SHP77 treated with DMSO at 0.1 percent for 48 hours (cell line): ENCODE data around the gene PCBP3.

ENCODE experiments used
- DNase-seq: peaks from one replicate; lab custom pipeline; 2025; lab: John Stamatoyannopoulos, UW

The PCBP3 gene

DNA sequence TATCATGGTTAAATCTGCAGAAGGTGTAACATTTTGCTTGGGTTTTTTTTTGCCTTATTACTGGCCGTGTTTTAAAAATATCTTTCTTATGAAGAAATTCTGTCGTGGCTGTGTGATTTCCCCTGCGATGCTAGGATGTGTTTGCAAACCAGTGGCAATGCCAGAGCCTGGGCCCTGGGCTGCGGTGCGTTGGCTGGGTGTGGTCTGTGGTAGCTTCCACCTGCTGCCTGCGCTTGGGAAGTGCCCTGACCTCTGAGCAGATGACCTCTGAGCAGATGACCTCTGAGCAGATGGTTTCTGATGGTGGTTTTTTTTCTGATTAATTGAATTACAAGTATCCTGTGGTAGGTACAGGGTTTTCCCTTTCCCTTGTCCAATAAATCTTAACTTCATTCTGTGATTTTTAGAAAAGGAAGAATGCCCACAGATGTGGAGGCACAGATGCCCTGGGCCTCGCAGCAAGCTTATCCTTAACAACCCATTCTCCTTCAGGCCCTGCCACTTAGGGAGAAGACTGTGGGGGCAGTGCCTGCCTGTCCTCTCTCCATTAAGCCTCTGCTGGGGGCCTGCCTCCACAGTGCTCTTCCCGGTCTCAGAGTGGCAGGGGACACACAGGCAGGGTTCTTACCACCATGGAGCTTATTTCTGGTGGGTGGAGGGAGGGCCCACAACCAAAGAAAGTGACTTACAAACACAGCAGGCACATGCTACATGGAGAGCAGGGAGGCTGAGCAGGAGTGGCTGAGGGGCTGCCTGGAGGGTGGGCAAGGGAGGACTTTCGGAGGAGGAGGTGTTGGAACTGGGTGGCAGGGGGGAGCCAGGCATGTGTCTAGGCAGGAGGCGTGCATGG, 81.7 kb downstream of the PCBP3 start:
- peak; percentile 14 for DNase-seq

GRCh38 chr21:45725844-45726200, 82.3 kb downstream of the PCBP3 start:
- DNase-seq, result no peak

DNA sequence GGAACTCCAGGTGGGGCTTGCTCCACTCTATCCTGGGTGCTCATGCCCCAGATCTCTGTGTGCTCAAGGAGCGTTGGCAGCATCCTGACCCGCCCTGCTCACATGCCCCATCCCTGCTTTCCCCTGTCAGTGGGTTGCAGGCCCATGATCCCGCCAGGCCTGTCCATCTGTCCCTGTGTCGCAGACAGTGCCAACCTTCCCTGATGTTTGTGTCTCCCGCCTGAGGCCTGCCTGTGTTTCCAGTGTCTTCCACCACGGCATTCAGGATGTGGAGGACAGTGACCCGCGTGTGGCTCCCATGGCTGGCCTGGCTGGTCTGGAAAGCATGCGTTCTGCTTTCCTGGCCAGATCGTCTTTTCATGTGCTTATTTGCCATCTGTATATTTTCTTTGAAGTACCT, 82.9 kb downstream of the PCBP3 start:
- DNase-seq, result no peak

- DNase-seq, result no peak
Observed at GRCh38 chr21:45727390-45727789, 83.9 kb downstream of the PCBP3 start.

GRCh38 chr21:45735259-45736000, 91.9 kb downstream of the PCBP3 start:
- no peak for DNase-seq

- DNase-seq, result no peak
Observed at GRCh38 chr21:45736042-45736689, 92.6 kb downstream of the PCBP3 start.

- DNase-seq, result no peak
Observed at GRCh38 chr21:45736690-45737484, 93.4 kb downstream of the PCBP3 start.

DNA sequence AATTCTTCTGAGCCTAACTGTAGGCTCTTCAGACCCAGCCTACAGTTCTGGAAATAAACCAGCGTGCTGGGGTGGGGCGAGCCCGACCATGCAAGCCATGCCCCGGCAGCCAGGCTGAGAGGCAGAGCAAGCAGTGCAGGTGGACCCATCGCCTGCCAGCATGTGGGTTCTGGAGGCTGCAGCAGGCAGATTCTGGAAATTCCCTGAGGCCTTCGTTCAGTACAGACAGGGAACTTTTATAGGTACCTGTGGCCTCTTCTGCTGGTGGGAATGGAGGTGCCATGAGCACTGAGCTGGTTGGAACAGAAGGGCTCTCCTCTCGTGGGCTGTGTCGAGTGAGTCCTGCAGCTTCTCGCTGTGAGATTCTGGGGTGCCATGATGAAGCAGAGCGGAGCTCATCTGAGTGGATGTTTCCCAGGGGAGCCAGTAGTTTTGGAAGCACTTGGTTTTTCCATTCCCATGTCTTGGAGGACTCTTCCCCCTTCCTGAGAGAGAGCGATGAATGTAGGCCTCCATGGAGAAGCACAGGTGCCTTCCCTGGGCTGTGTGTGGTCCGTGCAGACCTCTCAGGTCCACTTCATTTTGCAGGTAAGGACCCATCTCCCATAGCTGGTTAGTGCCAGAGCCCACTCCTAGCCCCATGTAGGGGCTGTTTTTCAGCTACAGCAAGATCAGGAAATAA, 94.1 kb downstream of the PCBP3 start:
- no peak for DNase-seq

DNA sequence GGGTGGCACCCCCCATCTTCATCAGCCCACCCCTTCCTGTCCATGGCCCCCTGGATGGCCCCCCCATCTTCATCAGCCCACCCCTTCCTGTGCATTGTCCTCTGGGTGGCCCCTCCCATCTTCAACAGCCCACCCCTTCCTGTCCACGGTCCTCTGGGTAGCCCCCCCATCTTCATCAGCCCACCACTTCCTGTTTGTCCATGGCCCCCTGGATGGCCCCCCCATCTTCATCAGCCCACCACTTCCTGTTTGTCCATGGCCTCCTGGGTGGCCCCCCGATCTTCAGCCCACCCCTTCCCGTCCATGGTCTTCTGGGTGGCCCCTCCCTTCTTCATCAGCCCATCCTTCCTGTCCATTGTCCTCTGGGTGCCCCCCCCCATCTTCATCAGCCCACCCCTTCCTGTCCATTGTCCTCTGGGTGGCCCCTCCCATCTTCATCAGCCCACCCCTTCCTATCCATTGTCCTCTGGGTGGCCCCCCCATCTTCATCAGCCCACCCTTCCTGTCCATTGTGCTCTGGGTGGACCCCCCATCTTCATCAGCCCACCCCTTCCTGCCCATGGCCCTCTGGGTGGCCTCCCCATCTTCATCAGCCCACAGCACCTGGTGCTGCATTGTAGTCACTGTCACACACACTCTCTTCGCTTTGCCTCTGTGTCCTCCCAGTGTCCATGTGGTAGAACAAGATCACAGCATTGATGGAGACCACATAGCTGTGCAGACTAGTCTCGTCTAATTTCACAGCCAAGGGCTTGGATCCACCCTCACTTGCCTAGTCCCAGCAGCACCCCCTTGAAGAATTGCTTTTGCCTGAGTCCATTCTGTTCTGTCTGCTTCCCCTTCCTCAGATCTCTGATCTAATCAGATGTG, 95.9 kb downstream of the PCBP3 start:
- DNase-seq, result no peak

- DNase-seq, result no peak
Observed at GRCh38 chr21:45740088-45740440, 96.5 kb downstream of the PCBP3 start.

DNA sequence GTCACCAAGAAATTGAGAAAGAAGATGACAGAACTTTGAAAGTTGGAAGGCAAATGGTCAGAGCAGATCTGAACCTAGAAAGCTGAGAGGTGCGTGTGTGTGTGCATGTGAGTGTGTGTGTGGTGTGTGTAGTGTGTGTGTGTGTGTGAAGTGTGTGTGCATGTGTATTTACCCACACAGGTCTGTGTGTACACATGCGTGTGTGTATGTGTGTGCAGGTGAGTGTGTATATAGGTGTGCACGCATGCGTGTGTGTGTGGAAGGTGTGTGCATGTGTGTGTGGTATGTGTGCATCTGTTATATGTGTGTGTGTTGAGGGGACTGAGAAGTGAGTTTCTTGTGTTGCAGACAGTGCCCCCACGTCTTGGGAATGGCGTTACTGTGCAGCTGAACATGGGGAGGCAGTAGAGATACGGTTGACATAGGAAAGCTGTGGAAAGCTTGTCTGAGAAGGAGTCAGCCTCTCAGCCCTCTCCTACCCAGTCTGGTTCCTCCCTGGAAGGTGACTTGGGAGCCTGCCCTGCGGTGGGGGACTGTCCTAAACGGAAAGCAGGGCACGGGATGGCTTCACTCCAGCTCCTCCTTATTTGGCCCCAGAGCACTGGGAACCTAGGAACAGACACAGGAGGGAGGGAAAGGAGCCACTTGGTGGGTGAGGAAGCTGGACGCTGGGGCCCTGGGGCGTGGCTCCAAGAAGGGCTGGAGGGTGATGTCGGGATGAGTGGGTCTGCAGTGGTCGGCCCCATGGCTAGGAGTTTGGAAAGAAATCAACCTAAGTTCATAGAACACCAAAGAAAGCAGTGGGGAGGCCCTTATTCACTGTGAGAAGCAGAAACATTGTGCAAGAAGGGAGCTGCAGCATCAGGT, 97.2 kb downstream of the PCBP3 start:
- no peak for DNase-seq

GRCh38 chr21:45741691-45742090, 98.2 kb downstream of the PCBP3 start:
- DNase-seq, result no peak

GRCh38 chr21:45742247-45742646, 98.7 kb downstream of the PCBP3 start:
- DNase-seq, result no peak

- no peak for DNase-seq
Observed at GRCh38 chr21:45745256-45745655, 101.7 kb downstream of the PCBP3 start.

- DNase-seq, result peak; percentile 34
Observed at GRCh38 chr21:45747233-45747766, 103.8 kb downstream of the PCBP3 start.

- peak; percentile 65 for DNase-seq
Observed at GRCh38 chr21:45747802-45748445, 104.4 kb downstream of the PCBP3 start.

- no peak for DNase-seq
Observed at GRCh38 chr21:45748593-45748992, 105.1 kb downstream of the PCBP3 start.

DNA sequence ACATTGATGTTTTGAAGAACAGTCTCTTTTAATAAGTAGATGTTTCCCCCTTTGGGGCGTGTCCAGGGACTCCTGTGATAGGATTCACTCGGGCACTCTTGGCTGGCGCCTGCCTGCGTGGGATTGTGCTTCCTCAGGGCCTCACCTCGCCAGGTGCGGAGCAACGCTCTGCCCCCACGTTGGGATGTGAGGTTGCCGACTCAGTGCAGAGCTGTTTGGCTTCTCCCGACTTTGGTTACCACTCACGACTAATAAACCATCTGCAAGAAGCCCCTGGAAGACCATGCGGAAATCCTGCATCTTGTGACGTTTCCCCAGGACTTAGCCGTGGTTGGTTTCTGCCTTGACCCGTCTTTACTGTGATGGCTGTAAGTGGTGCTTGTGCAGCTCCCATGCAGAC, 106.4 kb downstream of the PCBP3 start:
- no peak for DNase-seq

GRCh38 chr21:45750936-45751335, 107.4 kb downstream of the PCBP3 start:
- no peak for DNase-seq
